Caco-2 (cell line): ENCODE measurements around the gene NCK1. TPM values are rescaled to one million over a fixed set of nuclear protein-coding genes. Genes with fewer than 3 reads are reported as not detected.

ENCODE experiments used
- Bru-seq: library from RNA; stranded (reverse); fragments of 400-500 nt; gene quantifications from one replicate; lab custom pipeline; 2021; lab: Mats Ljungman, UMichigan
- BruChase-seq, 2 experiments: library from RNA; stranded (reverse); fragments of 400-500 nt; gene quantifications; one replicate each; lab custom pipeline; 2021; lab: Mats Ljungman, UMichigan
- BruUV-seq: library from RNA; stranded (reverse); fragments of 400-500 nt; replicated peaks from 2 replicates; lab custom pipeline; 2021; lab: Mats Ljungman, UMichigan
- CTCF ChIA-PET: fragments of 300-600 bp; sonication (Branson Sonifier 250); formaldehyde crosslinking; loops from one replicate; lab custom pipeline; 2022; ENCODE audit warnings: antibody characterized with exemption; lab: Charles Lee
- POLR2A ChIA-PET: fragments of 300-600 bp; sonication (Branson Sonifier 250); formaldehyde crosslinking; loops from one replicate; lab custom pipeline; 2022; ENCODE audit warnings: antibody characterized with exemption; lab: Charles Lee
- DNase-seq, 2 experiments: peaks; one replicate each; pipeline versions ENCODE4 v3.0.0 to v3.0.0-alpha.2; 2020 to 2022
- H3K27me3 ChIP-seq: replicated peaks from 2 replicates; pipeline ENCODE4 v1.6.0; 2011; ENCODE audit warnings: low read length; ENCODE audit not compliant: control insufficient read depth, insufficient read depth
- H3K36me3 ChIP-seq: 2 replicates; pipeline ENCODE4 v1.5.1; 2011; ENCODE audit warnings: low read length; ENCODE audit not compliant: control insufficient read depth, insufficient read depth
- H3K4me1 ChIP-seq: fragments of 250-450 bp; sonication (Bioruptor Pico); 2 replicates; pipeline ENCODE4 v1.5.1; 2020; ENCODE audit warnings: mild to moderate bottlenecking
- H3K4me3 ChIP-seq: 2 replicates; pipeline ENCODE4 v1.5.1; 2011; ENCODE audit warnings: low read depth, mild to moderate bottlenecking, control low read depth, low read length
- H3K9me3 ChIP-seq: fragments of 250-450 bp; sonication (Bioruptor Pico); 2 replicates; pipeline ENCODE4 v1.5.1; 2020; ENCODE audit warnings: mild to moderate bottlenecking, moderate library complexity
- H3K27ac Mint-ChIP-seq: one replicate; pipeline ENCODE4 v1.8.0; 2022; ENCODE audit warnings: mixed read lengths; ENCODE audit not compliant: unreplicated experiment
- H3K27me3 Mint-ChIP-seq: one replicate; pipeline ENCODE4 v1.8.0; 2022; ENCODE audit warnings: mixed read lengths; ENCODE audit not compliant: insufficient read depth, unreplicated experiment
- H3K36me3 Mint-ChIP-seq: one replicate; pipeline ENCODE4 v1.8.0; 2022; ENCODE audit warnings: mild to moderate bottlenecking, mixed read lengths; ENCODE audit not compliant: insufficient read depth, unreplicated experiment
- H3K4me1 Mint-ChIP-seq: one replicate; pipeline ENCODE4 v1.8.0; 2022; ENCODE audit warnings: low read depth, mixed read lengths; ENCODE audit not compliant: unreplicated experiment
- H3K4me3 Mint-ChIP-seq: one replicate; pipeline ENCODE4 v1.8.0; 2022; ENCODE audit warnings: mild to moderate bottlenecking, moderate library complexity, mixed read lengths; ENCODE audit not compliant: unreplicated experiment
- H3K9me3 Mint-ChIP-seq: one replicate; pipeline ENCODE4 v1.8.0; 2022; ENCODE audit warnings: mixed read lengths; ENCODE audit not compliant: unreplicated experiment
- intact Hi-C: fragments of 100-400 bp; cut with micrococcal nuclease; formaldehyde crosslinking; loops from one replicate; pipeline ENCODE4 v1.10.0; 2022; ENCODE audit not compliant: unreplicated experiment
- long read RNA-seq: library from polyadenylated mRNA; stranded (forward); transcript quantifications from one replicate; pipeline ENCODE4 v2.0.0, GENCODE V29; 2022
- total RNA-seq: library from RNA; stranded (reverse); gene quantifications from 2 replicates; pipeline ENCODE4 v1.2.3, GENCODE V29; 2022
- TF ChIP-seq, protein P1 (sequence below), 2 experiments: fragments of 200-600 bp in 1 of 2; IDR thresholded peaks; 1 replicate in 1 of 2; 2 replicates in 1 of 2; pipeline versions ENCODE4 v1.5.1 to v1.8.0; 2011 to 2022; ENCODE audit warnings: antibody characterized with exemption in 1 of 2, control low read depth in 1 of 2, inconsistent platforms in 1 of 2, low read depth in 1 of 2, low read length in 1 of 2, mild to moderate bottlenecking in 1 of 2, moderate library complexity in 1 of 2; ENCODE audit not compliant: insufficient read depth in 1 of 2, severe bottlenecking in 1 of 2, unreplicated experiment in 1 of 2

Gene NCK1
- total RNA-seq (37.3 and 41.2 TPM in 2 replicates), Bru-seq, nascent RNA (percentile 87 among the genes with signal in this experiment), BruChase-seq, experiment 1, labeled RNA remaining after a 2-hour chase (percentile 82 among the genes with signal in this experiment), BruChase-seq, experiment 2, labeled RNA remaining after a 6-hour chase (percentile 78 among the genes with signal in this experiment)
- long read RNA-seq, transcript NCK1-207 (4 exons, 1,971 nt): minor isoform, 6 of 37 reads
- long read RNA-seq, transcript NCK1-201 (4 exons, 1,937 nt): major isoform, 23 of 37 reads
- long read RNA-seq, partial matches to known transcripts: 1 of 37 reads
- long read RNA-seq, other reads (novel, unspliced or antisense): 3 of 37 reads

DNA sequence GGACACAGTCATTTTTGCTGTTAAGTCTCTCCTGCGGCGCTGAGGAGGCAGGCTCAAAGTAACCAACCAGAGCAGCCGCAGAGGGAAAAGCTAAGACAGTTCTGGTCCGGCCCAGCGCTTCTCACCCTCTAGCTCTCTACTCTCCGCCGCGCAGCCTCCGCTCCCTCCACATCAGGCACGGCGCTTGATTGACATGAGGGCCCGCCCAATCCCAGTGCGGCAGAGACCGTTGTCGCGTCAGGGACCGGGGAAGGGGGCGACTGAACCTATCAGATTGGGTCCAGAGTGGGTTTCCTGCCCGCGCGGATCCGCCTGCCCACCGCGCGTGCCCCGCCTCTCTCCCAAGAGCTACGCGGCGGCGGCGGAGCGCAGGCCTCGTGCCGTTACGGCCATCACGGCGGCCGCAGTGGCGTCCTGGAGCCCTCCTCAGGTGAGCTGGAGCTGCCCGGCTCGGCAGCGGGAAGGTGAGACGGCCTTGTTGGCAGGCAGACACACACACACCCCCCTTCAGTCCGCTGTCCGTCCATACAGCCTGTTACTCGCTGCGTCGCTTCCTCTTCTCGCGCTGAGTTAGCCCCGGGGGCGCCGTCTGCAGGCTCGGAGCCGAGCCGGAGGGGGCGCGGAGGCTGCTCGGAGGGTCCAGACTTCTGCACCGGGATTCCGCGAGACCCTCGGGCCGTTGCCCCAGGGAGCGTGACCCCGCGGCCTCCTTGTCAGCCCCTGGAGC lies at the start of gene NCK1:
TSS of gene NCK1 (plus strand) at position 319 of the 727 bp plus-strand sequence. CDS start 65,794 bp downstream, outside the sequence.
- ChIA-PET CTCF (interaction anchor here (1.4 to 2.2 kb wide), 3 partner anchors 109 to 276 kb away, joined by 4 to 28 read pairs (median 11); partner anchors contain the start of gene STAG1), POLR2A (interaction anchor here (0.6 to 2.2 kb wide), 7 partner anchors 37 to 1918 kb away, joined by 3 to 39 read pairs (median 4); partner anchors contain the start of gene STAG1)
- Mint-ChIP-seq H3K27ac (peak within 1 kb of the TSS; percentile 94), H3K9me3 (no peaks in the 10 kb centered on the region), H3K4me3 (peak within 1 kb of the TSS; percentile 94), H3K36me3 (peaks cover 49% of the 10 kb centered on the region), H3K27me3 (no peaks in the 10 kb centered on the region), H3K4me1 (peaks cover 20% of the 10 kb centered on the region)
- Histone ChIP-seq H3K4me3 (peak within 1 kb of the TSS; percentile 95), H3K4me1 (peaks cover 18% of the 10 kb centered on the region; the same call in 1 of the 2 replicates), H3K27me3 (no peaks in the 10 kb centered on the region), H3K36me3 (no peaks in the 10 kb centered on the region), H3K9me3 (no peaks in the 10 kb centered on the region)
- peak; percentile 98 to 99 for DNase-seq
- TF ChIP-seq, protein P1, sequence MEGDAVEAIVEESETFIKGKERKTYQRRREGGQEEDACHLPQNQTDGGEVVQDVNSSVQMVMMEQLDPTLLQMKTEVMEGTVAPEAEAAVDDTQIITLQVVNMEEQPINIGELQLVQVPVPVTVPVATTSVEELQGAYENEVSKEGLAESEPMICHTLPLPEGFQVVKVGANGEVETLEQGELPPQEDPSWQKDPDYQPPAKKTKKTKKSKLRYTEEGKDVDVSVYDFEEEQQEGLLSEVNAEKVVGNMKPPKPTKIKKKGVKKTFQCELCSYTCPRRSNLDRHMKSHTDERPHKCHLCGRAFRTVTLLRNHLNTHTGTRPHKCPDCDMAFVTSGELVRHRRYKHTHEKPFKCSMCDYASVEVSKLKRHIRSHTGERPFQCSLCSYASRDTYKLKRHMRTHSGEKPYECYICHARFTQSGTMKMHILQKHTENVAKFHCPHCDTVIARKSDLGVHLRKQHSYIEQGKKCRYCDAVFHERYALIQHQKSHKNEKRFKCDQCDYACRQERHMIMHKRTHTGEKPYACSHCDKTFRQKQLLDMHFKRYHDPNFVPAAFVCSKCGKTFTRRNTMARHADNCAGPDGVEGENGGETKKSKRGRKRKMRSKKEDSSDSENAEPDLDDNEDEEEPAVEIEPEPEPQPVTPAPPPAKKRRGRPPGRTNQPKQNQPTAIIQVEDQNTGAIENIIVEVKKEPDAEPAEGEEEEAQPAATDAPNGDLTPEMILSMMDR (IDR thresholded peaks at IDR 0.05; ENCODE audit: insufficient read depth in 1 of 2, low read depth in 1 of 2, low read length in 1 of 2, severe bottlenecking in 1 of 2, unreplicated experiment in 1 of 2): no peak
- intact Hi-C loops: loop anchor here (1.0 kb wide), 3 partner anchors 93 to 152 kb away; partner anchors contain the start of gene STAG1
- BruUV-seq: no TSS peak

DNA sequence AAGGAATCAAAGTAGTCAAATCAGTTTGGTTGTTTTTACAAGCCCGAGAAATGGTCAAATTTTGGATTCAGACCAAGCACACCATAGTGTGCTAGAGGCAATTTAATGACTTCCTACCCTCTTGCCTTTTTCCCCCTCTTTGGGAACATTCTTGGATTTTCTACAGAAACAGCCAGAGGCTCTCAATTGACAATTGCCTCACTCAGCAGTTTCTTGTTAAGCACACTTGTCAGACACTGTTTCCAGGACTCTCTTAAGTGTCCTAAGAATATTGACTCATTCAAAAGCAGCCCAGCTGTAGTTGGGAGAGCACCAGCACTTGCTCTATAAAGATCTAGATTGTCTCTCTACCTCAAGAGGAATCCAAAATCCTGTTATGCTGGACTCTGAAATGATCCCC lies 44.6 kb upstream of the NCK1 start:
- H3K4me3 Mint-ChIP-seq: no peak overlapping the region
- TF ChIP-seq, protein P1 (IDR thresholded peaks at IDR 0.05; ENCODE audit: insufficient read depth in 1 of 2, low read depth in 1 of 2, low read length in 1 of 2, severe bottlenecking in 1 of 2, unreplicated experiment in 1 of 2): no peak
- H3K9me3 Mint-ChIP-seq: peaks cover 2% of the 10 kb centered on the region
- no peaks in the 10 kb centered on the region for H3K36me3 Mint-ChIP-seq
- BruUV-seq: no TSS peak
- Histone ChIP-seq H3K4me3 (no peak overlapping the region), H3K36me3 (no peaks in the 10 kb centered on the region), H3K9me3 (no peaks in the 10 kb centered on the region), H3K4me1 (0 out of 2 replicates have a peak, but pooled peaks cover 4% of the 10 kb centered on the region), H3K27me3 (no peaks in the 10 kb centered on the region)
- no peaks in the 10 kb centered on the region for H3K27me3 Mint-ChIP-seq
- H3K4me1 Mint-ChIP-seq: no peaks in the 10 kb centered on the region
- no peak overlapping the region for H3K27ac Mint-ChIP-seq
- CTCF ChIA-PET: no interaction called here
- POLR2A ChIA-PET: no interaction called here
- no peak for DNase-seq
- intact Hi-C loops: loop anchor here (5.0 kb wide), 1 partner anchor 35 kb away; no protein-coding TSS in a partner anchor

DNA sequence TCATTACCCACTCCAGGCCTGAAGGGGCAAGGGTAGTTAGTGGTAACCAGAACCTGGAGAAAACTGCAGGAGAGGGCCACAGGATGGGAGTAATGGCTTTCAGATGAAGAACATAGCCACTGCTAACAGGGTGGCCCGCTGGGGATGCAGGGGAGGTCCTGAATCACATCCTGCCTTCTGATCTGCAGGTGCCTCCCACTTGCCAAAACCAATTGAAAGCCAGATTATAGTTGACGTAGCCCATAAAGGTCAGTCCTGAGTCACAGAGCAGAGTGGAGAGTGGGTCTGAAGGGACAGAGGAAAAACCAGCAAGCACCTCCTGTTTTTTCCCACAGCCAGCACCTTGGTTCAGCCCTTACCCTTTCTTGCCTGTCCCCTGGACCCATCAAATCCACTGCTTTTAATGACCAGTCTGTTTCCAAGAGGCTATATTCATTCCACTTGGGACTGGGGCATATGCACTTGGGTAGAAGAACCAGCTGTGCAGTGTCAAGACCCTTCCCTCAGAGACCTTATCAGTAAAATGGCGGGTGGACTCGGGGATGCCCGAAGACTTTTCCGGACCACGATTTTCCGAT lies 43.7 kb upstream of the NCK1 start:
- Histone ChIP-seq H3K36me3 (no peaks in the 10 kb centered on the region), H3K4me3 (peak overlapping the region; percentile 59), H3K4me1 (0 out of 2 replicates have a peak, but pooled peaks cover 4% of the 10 kb centered on the region), H3K9me3 (no peaks in the 10 kb centered on the region), H3K27me3 (no peaks in the 10 kb centered on the region)
- DNase-seq: peak in 1 of 2 experiments; percentile 5
- Mint-ChIP-seq H3K9me3 (peaks cover 10% of the 10 kb centered on the region), H3K36me3 (no peaks in the 10 kb centered on the region), H3K4me1 (no peaks in the 10 kb centered on the region), H3K4me3 (peak overlapping the region; percentile 93), H3K27ac (no peak overlapping the region), H3K27me3 (no peaks in the 10 kb centered on the region)
- TF ChIP-seq, protein P1 (IDR thresholded peaks at IDR 0.05; ENCODE audit: insufficient read depth in 1 of 2, low read depth in 1 of 2, low read length in 1 of 2, severe bottlenecking in 1 of 2, unreplicated experiment in 1 of 2): no peak
- ChIA-PET CTCF (no interaction called here), POLR2A (no interaction called here)
- BruUV-seq: no TSS peak
- intact Hi-C loops: loop anchor here (5.0 kb wide), 1 partner anchor 36 kb away; no protein-coding TSS in a partner anchor
